Measurements from ENCODE around the gene PIGN. TPM values are rescaled to one million over a fixed set of nuclear protein-coding genes. Genes with fewer than 3 reads are reported as not detected.

Gene PIGN
- total RNA-seq (10 to 100 TPM; 25.0 to 32.2 TPM), polyA plus RNA-seq (1 to 10 TPM; 7.6 to 8.3 TPM)
- long read RNA-seq, donor 1, full-length matches to known transcripts, result 2 of 14 reads
- long read RNA-seq, donor 1, partial matches to known transcripts, result 4 of 14 reads
- long read RNA-seq, donor 1, other reads (novel, unspliced or antisense), result 8 of 14 reads
- long read RNA-seq, donor 2, full-length matches to known transcripts, result 6 of 18 reads
- long read RNA-seq, donor 2, partial matches to known transcripts, result 4 of 18 reads
- long read RNA-seq, donor 2, other reads (novel, unspliced or antisense), result 8 of 18 reads

- Histone ChIP-seq H3K36me3 (ENCODE audit: control insufficient read depth in 1 of 2, insufficient read depth in 2 of 2, low read length in 1 of 2) (no peaks in the 10 kb centered on the region), H3K27ac (ENCODE audit: low read depth in 1 of 2, low read length in 2 of 2) (peak within 1 kb of the TSS in 1 of 2 donors; percentile 72), H3K27me3 (ENCODE audit: control insufficient read depth in 1 of 2, insufficient read depth in 2 of 2, low read length in 1 of 2) (no peaks in the 10 kb centered on the region), H3K4me3 (ENCODE audit: low read length in 2 of 2) (peak within 1 kb of the TSS; percentile 62 to 85), H3K4me1 (ENCODE audit: control insufficient read depth in 1 of 2, insufficient read depth in 2 of 2, low read length in 2 of 2) (no peaks in the 10 kb centered on the region), H3K9me3 (ENCODE audit: control insufficient read depth, low read length) (no peaks in the 10 kb centered on the region)
- DNase-seq (peak; percentile 96 to 97), ATAC-seq (ENCODE audit: low FRiP score) (peak; percentile 99)
- intact Hi-C loops (cut with DNase I), result loop anchor here (2.0 to 10.0 kb wide), 5 partner anchors 62 to 530 kb away; partner anchors contain the start of gene PHLPP1 (in 1 of the 2)
- 0% methylated on average over 55 of the region's 55 CpGs for WGBS, 2 donors
Measured at GRCh38 chr18:62186774-62187542, at the start of gene PIGN, which contains the start of gene RELCH. PIGN (minus strand) TSS chr18:62187056; CDS start chr18:62161353, 25,703 bp downstream. RELCH (plus strand) TSS chr18:62187255; CDS start chr18:62187506, 251 bp downstream.

GRCh38 chr18:62236252-62236651 is 49.4 kb upstream of the PIGN start:
- no peaks in the 10 kb centered on the region for H3K27me3 ChIP-seq (ENCODE audit: control insufficient read depth in 1 of 2, insufficient read depth in 2 of 2, low read length in 1 of 2)
- ATAC-seq (ENCODE audit: low FRiP score), result no peak
- H3K4me1 ChIP-seq (ENCODE audit: control insufficient read depth in 1 of 2, insufficient read depth in 2 of 2, low read length in 2 of 2), result no peaks in the 10 kb centered on the region
- H3K4me3 ChIP-seq (ENCODE audit: low read length in 2 of 2), result no peak overlapping the region
- 95 to 100% methylated on average over 1 of the region's 1 CpG for WGBS, 2 donors
- no peaks in the 10 kb centered on the region for H3K9me3 ChIP-seq (ENCODE audit: control insufficient read depth, low read length)
- no peak overlapping the region for H3K27ac ChIP-seq (ENCODE audit: low read depth in 1 of 2, low read length in 2 of 2)
- DNase-seq, result no peak
- intact Hi-C loops (cut with DNase I), result no loop called here
- H3K36me3 ChIP-seq (ENCODE audit: control insufficient read depth in 1 of 2, insufficient read depth in 2 of 2, low read length in 1 of 2), result peaks cover 2 to 4% of the 10 kb centered on the region in 2 donors

- peaks cover 2 to 4% of the 10 kb centered on the region in 2 donors for H3K36me3 ChIP-seq (ENCODE audit: control insufficient read depth in 1 of 2, insufficient read depth in 2 of 2, low read length in 1 of 2)
- no peaks in the 10 kb centered on the region for H3K4me1 ChIP-seq (ENCODE audit: control insufficient read depth in 1 of 2, insufficient read depth in 2 of 2, low read length in 2 of 2)
- H3K27ac ChIP-seq (ENCODE audit: low read depth in 1 of 2, low read length in 2 of 2), result no peak overlapping the region
- no peaks in the 10 kb centered on the region for H3K9me3 ChIP-seq (ENCODE audit: control insufficient read depth, low read length)
- no peak for ATAC-seq (ENCODE audit: low FRiP score)
- intact Hi-C loops (cut with DNase I), result no loop called here
- H3K27me3 ChIP-seq (ENCODE audit: control insufficient read depth in 1 of 2, insufficient read depth in 2 of 2, low read length in 1 of 2), result no peaks in the 10 kb centered on the region
- 92 to 97% methylated on average over 3 of the region's 3 CpGs for WGBS, 2 donors
- DNase-seq, result no peak
- no peak overlapping the region for H3K4me3 ChIP-seq (ENCODE audit: low read length in 2 of 2)
Measured at GRCh38 chr18:62226047-62226446, 39.2 kb upstream of the PIGN start.

GRCh38 chr18:62224229-62224628 is 37.4 kb upstream of the PIGN start:
- peaks cover 0 to 4% of the 10 kb centered on the region in 2 donors for H3K36me3 ChIP-seq (ENCODE audit: control insufficient read depth in 1 of 2, insufficient read depth in 2 of 2, low read length in 1 of 2)
- H3K4me1 ChIP-seq (ENCODE audit: control insufficient read depth in 1 of 2, insufficient read depth in 2 of 2, low read length in 2 of 2), result no peaks in the 10 kb centered on the region
- no peak overlapping the region for H3K27ac ChIP-seq (ENCODE audit: low read depth in 1 of 2, low read length in 2 of 2)
- no peak overlapping the region for H3K4me3 ChIP-seq (ENCODE audit: low read length in 2 of 2)
- no peaks in the 10 kb centered on the region for H3K27me3 ChIP-seq (ENCODE audit: control insufficient read depth in 1 of 2, insufficient read depth in 2 of 2, low read length in 1 of 2)
- no peaks in the 10 kb centered on the region for H3K9me3 ChIP-seq (ENCODE audit: control insufficient read depth, low read length)
- no peak for DNase-seq
- intact Hi-C loops (cut with DNase I), result no loop called here
- WGBS, 2 donors, result 96 to 97% methylated on average over 2 of the region's 2 CpGs
- ATAC-seq (ENCODE audit: low FRiP score), result no peak

- intact Hi-C loops (cut with DNase I), result no loop called here
- no peak for ATAC-seq (ENCODE audit: low FRiP score)
- no peak overlapping the region for H3K4me3 ChIP-seq (ENCODE audit: low read length in 2 of 2)
Measured at GRCh38 chr18:62214790-62215189, 27.9 kb upstream of the PIGN start.

GRCh38 chr18:62211325-62211828 is 24.5 kb upstream of the PIGN start:
- no peaks in the 10 kb centered on the region for H3K27me3 ChIP-seq (ENCODE audit: control insufficient read depth in 1 of 2, insufficient read depth in 2 of 2, low read length in 1 of 2)
- peaks cover 1% of the 10 kb centered on the region for H3K9me3 ChIP-seq (ENCODE audit: control insufficient read depth, low read length)
- H3K36me3 ChIP-seq (ENCODE audit: control insufficient read depth in 1 of 2, insufficient read depth in 2 of 2, low read length in 1 of 2), result peaks cover 3 to 7% of the 10 kb centered on the region in 2 donors
- ATAC-seq (ENCODE audit: low FRiP score) (no peak), DNase-seq (no peak)
- no peak overlapping the region for H3K27ac ChIP-seq (ENCODE audit: low read depth in 1 of 2, low read length in 2 of 2)
- no peaks in the 10 kb centered on the region for H3K4me1 ChIP-seq (ENCODE audit: control insufficient read depth in 1 of 2, insufficient read depth in 2 of 2, low read length in 2 of 2)
- no peak overlapping the region for H3K4me3 ChIP-seq (ENCODE audit: low read length in 2 of 2)
- intact Hi-C loops (cut with DNase I), result no loop called here

More at GRCh38 chr18:62214790-62215189, 27.9 kb upstream of the PIGN start:
- no peak overlapping the region for H3K27ac ChIP-seq (ENCODE audit: low read depth in 1 of 2, low read length in 2 of 2)
- H3K36me3 ChIP-seq (ENCODE audit: control insufficient read depth in 1 of 2, insufficient read depth in 2 of 2, low read length in 1 of 2), result peaks cover 3 to 7% of the 10 kb centered on the region in 2 donors
- WGBS, 2 donors, result 77 to 85% methylated on average over 1 of the region's 1 CpG
- H3K9me3 ChIP-seq (ENCODE audit: control insufficient read depth, low read length), result peaks cover 1% of the 10 kb centered on the region
- no peaks in the 10 kb centered on the region for H3K4me1 ChIP-seq (ENCODE audit: control insufficient read depth in 1 of 2, insufficient read depth in 2 of 2, low read length in 2 of 2)
- no peak for DNase-seq
- H3K27me3 ChIP-seq (ENCODE audit: control insufficient read depth in 1 of 2, insufficient read depth in 2 of 2, low read length in 1 of 2), result no peaks in the 10 kb centered on the region

- ATAC-seq (ENCODE audit: low FRiP score), result no peak
- intact Hi-C loops (cut with DNase I), result no loop called here
- WGBS, 2 donors, result 96 to 100% methylated on average over 1 of the region's 1 CpG
- no peaks in the 10 kb centered on the region for H3K4me1 ChIP-seq (ENCODE audit: control insufficient read depth in 1 of 2, insufficient read depth in 2 of 2, low read length in 2 of 2)
- no peak overlapping the region for H3K27ac ChIP-seq (ENCODE audit: low read depth in 1 of 2, low read length in 2 of 2)
- H3K9me3 ChIP-seq (ENCODE audit: control insufficient read depth, low read length), result peaks cover 1% of the 10 kb centered on the region
- peaks cover 3 to 7% of the 10 kb centered on the region in 2 donors for H3K36me3 ChIP-seq (ENCODE audit: control insufficient read depth in 1 of 2, insufficient read depth in 2 of 2, low read length in 1 of 2)
- H3K27me3 ChIP-seq (ENCODE audit: control insufficient read depth in 1 of 2, insufficient read depth in 2 of 2, low read length in 1 of 2), result no peaks in the 10 kb centered on the region
- H3K4me3 ChIP-seq (ENCODE audit: low read length in 2 of 2), result no peak overlapping the region
- DNase-seq, result no peak
Measured at GRCh38 chr18:62210138-62210537, 23.3 kb upstream of the PIGN start.

GRCh38 chr18:62209046-62209445 is 22.2 kb upstream of the PIGN start:
- H3K27ac ChIP-seq (ENCODE audit: low read depth in 1 of 2, low read length in 2 of 2), result no peak overlapping the region
- DNase-seq (no peak), ATAC-seq (ENCODE audit: low FRiP score) (no peak)
- H3K36me3 ChIP-seq (ENCODE audit: control insufficient read depth in 1 of 2, insufficient read depth in 2 of 2, low read length in 1 of 2), result peaks cover 3 to 5% of the 10 kb centered on the region in 2 donors
- H3K4me1 ChIP-seq (ENCODE audit: control insufficient read depth in 1 of 2, insufficient read depth in 2 of 2, low read length in 2 of 2), result no peaks in the 10 kb centered on the region
- H3K4me3 ChIP-seq (ENCODE audit: low read length in 2 of 2), result no peak overlapping the region
- intact Hi-C loops (cut with DNase I), result no loop called here
- H3K27me3 ChIP-seq (ENCODE audit: control insufficient read depth in 1 of 2, insufficient read depth in 2 of 2, low read length in 1 of 2), result no peaks in the 10 kb centered on the region
- no peaks in the 10 kb centered on the region for H3K9me3 ChIP-seq (ENCODE audit: control insufficient read depth, low read length)

All from aorta (tissue), 5 donors.